HEK293T (cell line): ENCODE results near the gene CYB5R2.

ENCODE experiments used
- ARNT ChIP-seq: fragments of 450-650 bp; IDR thresholded peaks from 2 replicates; pipeline ENCODE4 v1.6.1; 2017; ENCODE audit warnings: mild to moderate bottlenecking
- BHLHE40 ChIP-seq: fragments of 450-650 bp; IDR thresholded peaks from 2 replicates; pipeline ENCODE4 v1.6.1; 2016; ENCODE audit warnings: mild to moderate bottlenecking, moderate library complexity, borderline replicate concordance
- FOXA1 ChIP-seq: fragments of 450-650 bp; IDR thresholded peaks from 2 replicates; pipeline ENCODE4 v1.6.1; 2016; ENCODE audit warnings: mild to moderate bottlenecking
- FOXK2 ChIP-seq: fragments of 450-650 bp; IDR thresholded peaks from 2 replicates; pipeline ENCODE4 v1.6.1; 2016; ENCODE audit warnings: mild to moderate bottlenecking
- HDGF ChIP-seq: fragments of 450-650 bp; IDR thresholded peaks from 2 replicates; pipeline ENCODE4 v1.6.1; 2017; ENCODE audit warnings: antibody characterized with exemption, borderline replicate concordance
- PKNOX1 ChIP-seq: fragments of 450-650 bp; IDR thresholded peaks from 2 replicates; pipeline ENCODE4 v1.6.1; 2016
- SP1 ChIP-seq: fragments of 450-650 bp; IDR thresholded peaks from 2 replicates; pipeline ENCODE4 v1.6.1; 2017
- SUZ12 ChIP-seq: fragments of 450-650 bp; IDR thresholded peaks from 2 replicates; pipeline ENCODE4 v1.6.1; 2016; ENCODE audit warnings: mild to moderate bottlenecking
- TARDBP ChIP-seq: fragments of 450-650 bp; IDR thresholded peaks from 2 replicates; pipeline ENCODE4 v1.6.1; 2016

DNA sequence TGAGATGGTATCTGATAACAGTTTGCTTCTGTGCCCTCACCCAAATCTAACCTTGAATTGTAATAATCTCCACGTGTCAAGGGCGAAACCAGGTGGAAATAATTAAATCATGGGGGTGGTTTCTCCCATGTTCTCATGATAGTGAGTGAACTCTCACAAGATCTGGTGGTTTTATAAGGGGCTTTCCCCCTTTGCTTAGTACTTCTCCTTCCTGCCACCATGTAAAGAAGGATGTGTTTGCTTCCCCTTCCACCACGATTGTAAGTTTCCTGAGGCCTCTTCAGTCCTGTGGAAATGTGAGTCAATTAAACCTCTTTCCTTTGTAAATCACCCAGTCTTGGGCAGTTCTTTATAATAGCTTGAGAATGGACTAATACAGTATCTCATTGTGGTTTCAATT is 41.5 kb upstream of the CYB5R2 start:
- TF ChIP-seq SP1 (no peak), PKNOX1 (no peak), BHLHE40 (no peak), HDGF (no peak), TARDBP (no peak), FOXA1 (no peak), ARNT (no peak), SUZ12 (no peak), FOXK2 (no peak)
